H9 (cell line): ENCODE measurements around the gene CCDC187. TPM values are rescaled to one million over a fixed set of nuclear protein-coding genes. Genes with fewer than 3 reads are reported as not detected.

Experiments used
- DNase-seq: peaks from one replicate; pipeline ENCODE4 v3.0.0-alpha.2; 2017
- H2AFZ ChIP-seq: one replicate; pipeline ENCODE4 v1.6.1; 2013; ENCODE audit warnings: mild to moderate bottlenecking, low read length, control low read depth, moderate library complexity
- H2AK5ac ChIP-seq: 2 replicates; pipeline ENCODE4 v1.6.1; 2013; ENCODE audit warnings: low read length, control low read depth, mixed read lengths; ENCODE audit not compliant: insufficient read length
- H2BK120ac ChIP-seq: one replicate; pipeline ENCODE4 v1.6.1; 2013; ENCODE audit warnings: low read depth, mild to moderate bottlenecking, low read length, control low read depth, inconsistent platforms; ENCODE audit not compliant: poor library complexity, severe bottlenecking
- H2BK12ac ChIP-seq: 2 replicates; pipeline ENCODE4 v1.6.1; 2013; ENCODE audit warnings: low read length, control low read depth, mixed read lengths, low read depth; ENCODE audit not compliant: insufficient read length
- H2BK15ac ChIP-seq: 2 replicates; pipeline ENCODE4 v1.6.1; 2013; ENCODE audit warnings: low read depth, low read length, control low read depth
- H2BK20ac ChIP-seq: one replicate; pipeline ENCODE4 v1.6.1; 2013; ENCODE audit warnings: low read depth, mild to moderate bottlenecking, low read length, control low read depth, inconsistent platforms; ENCODE audit not compliant: poor library complexity, severe bottlenecking
- H2BK5ac ChIP-seq: 2 replicates; pipeline ENCODE4 v1.6.1; 2013; ENCODE audit warnings: low read length, control low read depth, mixed read lengths; ENCODE audit not compliant: insufficient read length
- H3K14ac ChIP-seq: 2 replicates; pipeline ENCODE4 v1.6.1; 2013; ENCODE audit warnings: low read length, control low read depth; ENCODE audit not compliant: insufficient read depth
- H3K18ac ChIP-seq: 2 replicates; pipeline ENCODE4 v1.6.1; 2013; ENCODE audit warnings: low read depth, mild to moderate bottlenecking, mixed read lengths, low read length, control low read depth; ENCODE audit not compliant: insufficient read length
- H3K23ac ChIP-seq: 2 replicates; pipeline ENCODE4 v1.6.1; 2013; ENCODE audit warnings: low read length, control low read depth, mixed read lengths, low read depth; ENCODE audit not compliant: insufficient read length
- H3K23me2 ChIP-seq: 2 replicates; pipeline ENCODE4 v1.6.1; 2013; ENCODE audit warnings: low read depth, mild to moderate bottlenecking, mixed read lengths, low read length, control low read depth; ENCODE audit not compliant: insufficient read length, poor library complexity, severe bottlenecking
- H3K27ac ChIP-seq: 2 replicates; pipeline ENCODE4 v1.5.1; 2013; ENCODE audit warnings: low read length, control low read depth, mixed read lengths, low read depth; ENCODE audit not compliant: insufficient read length
- H3K27me3 ChIP-seq: 2 replicates; pipeline ENCODE4 v1.6.1; 2013; ENCODE audit warnings: low read length, control low read depth, inconsistent platforms; ENCODE audit not compliant: insufficient read depth
- H3K4ac ChIP-seq: 2 replicates; pipeline ENCODE4 v1.6.1; 2013; ENCODE audit warnings: low read depth, mild to moderate bottlenecking, control low read depth, inconsistent platforms, low read length, moderate library complexity
- H3K4me1 ChIP-seq: 2 replicates; pipeline ENCODE4 v1.6.1; 2013; ENCODE audit warnings: low read length, control low read depth, inconsistent platforms; ENCODE audit not compliant: insufficient read depth
- H3K4me2 ChIP-seq: 2 replicates; pipeline ENCODE4 v1.6.1; 2013; ENCODE audit warnings: low read length, control low read depth, mixed read lengths; ENCODE audit not compliant: insufficient read length, insufficient read depth
- H3K56ac ChIP-seq: 2 replicates; pipeline ENCODE4 v1.6.1; 2013; ENCODE audit warnings: low read depth, mild to moderate bottlenecking, mixed read lengths, low read length, control low read depth; ENCODE audit not compliant: insufficient read length
- H3K79me1 ChIP-seq: 2 replicates; pipeline ENCODE4 v1.6.1; 2013; ENCODE audit warnings: low read depth, mild to moderate bottlenecking, moderate library complexity, low read length, control low read depth, inconsistent platforms; ENCODE audit not compliant: insufficient read depth, poor library complexity, severe bottlenecking
- H3K79me2 ChIP-seq: 2 replicates; pipeline ENCODE4 v1.6.1; 2013; ENCODE audit warnings: low read length, control low read depth, inconsistent platforms; ENCODE audit not compliant: insufficient read depth
- H3K9ac ChIP-seq: 2 replicates; pipeline ENCODE4 v1.6.1; 2013; ENCODE audit warnings: low read length, control low read depth, mixed read lengths; ENCODE audit not compliant: insufficient read length; ENCODE audit errors: extremely low read depth
- H3K9me3 ChIP-seq: one replicate; pipeline ENCODE4 v1.6.1; 2013; ENCODE audit warnings: low read depth, low read length, inconsistent platforms; ENCODE audit not compliant: control insufficient read depth
- H3T11ph ChIP-seq: one replicate; pipeline ENCODE4 v1.6.1; 2013; ENCODE audit warnings: mild to moderate bottlenecking, low read length, control low read depth, inconsistent platforms
- H4K20me1 ChIP-seq: one replicate; pipeline ENCODE4 v1.6.1; 2013; ENCODE audit not compliant: control insufficient read depth, insufficient read length, insufficient read depth
- H4K5ac ChIP-seq: 2 replicates; pipeline ENCODE4 v1.6.1; 2013; ENCODE audit warnings: low read depth, mild to moderate bottlenecking, mixed read lengths, low read length, control low read depth; ENCODE audit not compliant: insufficient read length
- H4K8ac ChIP-seq: replicated peaks from 2 replicates; pipeline ENCODE4 v1.6.1; 2013; ENCODE audit warnings: low read length, control low read depth, mixed read lengths, low read depth; ENCODE audit not compliant: insufficient read length
- H4K91ac ChIP-seq: 2 replicates; pipeline ENCODE4 v1.6.1; 2013; ENCODE audit warnings: low read depth, mild to moderate bottlenecking, moderate library complexity, mixed read lengths, low read length, control low read depth; ENCODE audit not compliant: insufficient read length
- H3K27ac Mint-ChIP-seq, 3 experiments: 2 replicates in 2 of 3; 3 replicates in 1 of 3; pipeline ENCODE4 v1.8.0; 2020 to 2021; ENCODE audit warnings: mixed read lengths in 3 of 3, mild to moderate bottlenecking in 1 of 3, moderate library complexity in 1 of 3
- H3K27me3 Mint-ChIP-seq: 2 replicates; pipeline ENCODE4 v1.8.0; 2021; ENCODE audit warnings: low read depth, mild to moderate bottlenecking, moderate library complexity, mixed read lengths
- H3K36me3 Mint-ChIP-seq, 3 experiments: 2 replicates in 2 of 3; 3 replicates in 1 of 3; pipeline ENCODE4 v1.8.0; 2020 to 2021; ENCODE audit warnings: low read depth in 3 of 3, mixed read lengths in 3 of 3; ENCODE audit not compliant: insufficient read depth in 1 of 3
- H3K4me1 Mint-ChIP-seq, 2 experiments: 2 replicates each; pipeline ENCODE4 v1.8.0; 2020; ENCODE audit warnings: mixed read lengths in 2 of 2
- H3K4me3 Mint-ChIP-seq, 2 experiments: 2 replicates in 1 of 2; 3 replicates in 1 of 2; pipeline ENCODE4 v1.8.0; 2020 to 2021; ENCODE audit warnings: mild to moderate bottlenecking in 2 of 2, mixed read lengths in 2 of 2, moderate library complexity in 1 of 2
- H3K9me3 Mint-ChIP-seq, 2 experiments: 2 replicates in 1 of 2; 3 replicates in 1 of 2; pipeline ENCODE4 v1.8.0; 2020; ENCODE audit warnings: mild to moderate bottlenecking in 2 of 2, mixed read lengths in 2 of 2, moderate library complexity in 1 of 2
- CTCF ChIP-seq: fragments of 200-600 bp; sonication (generic); conservative IDR thresholded peaks from 3 replicates; pipeline ENCODE4 v1.8.0; 2021; ENCODE audit warnings: antibody characterized with exemption, mild to moderate bottlenecking
- WGBS: extraction: QIAGEN DNeasy Blood & Tissue Kit; methylation state at CpG from one replicate; pipeline ENCODE4 v1.1.7; 2013; ENCODE audit warnings: missing lambda C conversion rate, low lambda C conversion rate, mixed read lengths; ENCODE audit not compliant: insufficient read length; ENCODE audit errors: extremely low coverage; 5-methylcytosine and 5-hydroxymethylcytosine counted together
- total RNA-seq: library from RNA; stranded (reverse); gene quantifications from 2 replicates; pipeline ENCODE4 v1.2.1, GENCODE V29; 2021

CCDC187 gene
- total RNA-seq, 1 experiment from 2014 or later, result 0.07 TPM

DNA sequence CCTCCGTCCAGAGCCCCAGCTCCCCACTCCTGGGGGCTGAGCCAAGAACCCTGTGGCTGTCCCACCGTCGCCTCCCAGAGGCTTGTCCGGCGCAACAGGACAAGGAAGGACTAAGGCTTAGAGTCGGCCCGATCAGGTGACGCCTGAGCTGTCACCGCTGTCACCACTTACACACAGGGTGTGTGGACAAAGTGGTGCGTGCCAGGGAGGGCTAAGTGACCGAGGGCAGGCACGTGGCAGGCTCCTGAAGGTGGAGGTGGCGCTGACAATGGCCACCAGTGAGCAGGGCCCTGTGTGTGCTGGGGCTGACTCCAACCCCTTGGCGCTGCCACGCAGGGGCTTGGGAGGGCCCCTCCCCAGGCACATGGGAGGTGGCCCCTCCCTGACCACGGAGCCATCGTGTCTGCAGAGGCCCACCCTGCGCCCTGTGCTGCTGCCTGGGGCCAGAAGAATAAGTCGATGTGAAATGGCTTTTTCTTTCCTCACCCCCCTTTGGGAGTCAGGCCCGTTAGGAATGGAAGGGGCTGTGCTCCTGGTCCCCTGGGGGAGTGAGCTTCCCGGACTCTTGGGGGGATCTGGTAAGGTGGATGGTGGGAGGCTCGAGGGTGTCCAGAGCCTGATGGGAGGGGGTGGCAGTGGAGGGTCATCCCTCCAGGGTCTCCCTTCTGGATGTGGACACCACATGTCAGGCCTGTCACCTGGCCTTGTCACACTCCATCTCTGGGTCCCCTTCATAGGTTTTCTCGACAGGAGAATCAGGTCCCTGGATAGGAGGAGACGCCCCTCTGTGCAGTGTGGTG is 20.8 kb upstream of the CCDC187 start:
- Mint-ChIP-seq H3K4me1 (peaks cover 9 to 11% of the 10 kb centered on the region in 2 experiments), H3K4me3 (no peak overlapping the region), H3K27me3 (no peaks in the 10 kb centered on the region; the same call in none of the 2 replicates), H3K27ac (no peak overlapping the region), H3K36me3 (no peaks in the 10 kb centered on the region; a peak in 1 of 7 replicates), H3K9me3 (peaks cover 2% of the 10 kb centered on the region in 2 experiments; a peak in 3 of 5 replicates)
- Histone ChIP-seq H3T11ph (no peak overlapping the region), H4K91ac (no peak overlapping the region), H2AFZ (no peak overlapping the region), H3K27me3 (no peaks in the 10 kb centered on the region), H3K79me1 (peaks cover 2% of the 10 kb centered on the region), H3K4me1 (peaks cover 4% of the 10 kb centered on the region; the same call in 1 of the 2 replicates), H3K4me2 (no peak overlapping the region), H4K8ac (no peak overlapping the region), H4K5ac (no peak overlapping the region), H3K23me2 (no peaks in the 10 kb centered on the region), H3K56ac (no peak overlapping the region), H2AK5ac (no peak overlapping the region), H3K9ac (no peak overlapping the region), H3K18ac (no peak overlapping the region), H2BK12ac (no peak overlapping the region), H3K14ac (no peak overlapping the region), H3K4ac (no peak overlapping the region), H2BK120ac (no peak overlapping the region), H3K9me3 (no peaks in the 10 kb centered on the region), H2BK15ac (no peak overlapping the region), H3K23ac (no peak overlapping the region), H2BK20ac (no peak overlapping the region), H4K20me1 (no peaks in the 10 kb centered on the region), H3K27ac (no peak overlapping the region), H3K79me2 (peaks cover 2% of the 10 kb centered on the region; the same call in 1 of the 2 replicates), H2BK5ac (no peak overlapping the region)
- no CpG with 5 or more reads among the region's 24 CpGs for WGBS
- no peak for DNase-seq
- peak; percentile 33; the same call in 1 of the 3 replicates for TF ChIP-seq CTCF
